Vagina (tissue), 2 donors: ENCODE results near the gene NPIPB6.

ENCODE experiments used
- CTCF ChIP-seq, 3 experiments: fragments of 450-650 bp in 2 of 3; fragments of 200-600 bp in 1 of 3; sonication (generic) in 1 of 3; IDR thresholded peaks; one replicate each; pipeline ENCODE4 v1.5.1; 2017 to 2019; ENCODE audit warnings: antibody characterized with exemption in 3 of 3, mild to moderate bottlenecking in 2 of 3, moderate library complexity in 2 of 3
- POLR2A ChIP-seq, 2 donors: fragments of 450-650 bp; IDR thresholded peaks; one replicate each; pipeline ENCODE4 v1.6.1; 2017; ENCODE audit warnings: antibody characterized with exemption in 2 of 2, mild to moderate bottlenecking in 2 of 2, moderate library complexity in 2 of 2
- POLR2AphosphoS5 ChIP-seq, 2 donors: sonication (generic); formaldehyde crosslinking; IDR thresholded peaks; one replicate each; pipeline ENCODE4 v1.9.0; 2017; ENCODE audit warnings: antibody characterized with exemption in 2 of 2, mild to moderate bottlenecking in 2 of 2, low read depth in 1 of 2; ENCODE audit not compliant: insufficient read depth in 1 of 2

GRCh38 chr16:28318042-28318744 lies 45.1 kb downstream of the NPIPB6 start:
- TF ChIP-seq CTCF (IDR thresholded peaks at IDR 0.05) = no peak
- TF ChIP-seq POLR2A (IDR thresholded peaks at IDR 0.05) = no peak
- TF ChIP-seq POLR2AphosphoS5 (IDR thresholded peaks at IDR 0.05; ENCODE audit: insufficient read depth in 1 of 2, low read depth in 1 of 2) = no peak
